Parathyroid adenoma (tissue), 2 donors: ENCODE results near the gene HTR1E.

ENCODE experiments used
- H2AFZ ChIP-seq: fragments of 300-600 bp; sonication (generic); one replicate; pipeline ENCODE4 v1.7.0; 2017; ENCODE audit warnings: antibody characterized with exemption, mild to moderate bottlenecking
- H3K27ac ChIP-seq: fragments of 300-600 bp; sonication (generic); one replicate; pipeline ENCODE4 v1.7.0; 2017
- H3K27me3 ChIP-seq: fragments of 300-600 bp; sonication (generic); one replicate; pipeline ENCODE4 v1.7.0; 2017; ENCODE audit warnings: low read length; ENCODE audit not compliant: control insufficient read depth, insufficient read depth
- H3K36me3 ChIP-seq: fragments of 300-600 bp; sonication (generic); one replicate; pipeline ENCODE4 v1.7.0; 2017; ENCODE audit warnings: low read length; ENCODE audit not compliant: control insufficient read depth, insufficient read depth
- H3K4me1 ChIP-seq: fragments of 300-600 bp; sonication (generic); one replicate; pipeline ENCODE4 v1.7.0; 2017; ENCODE audit warnings: control low read depth
- H3K4me2 ChIP-seq: fragments of 300-600 bp; sonication (generic); one replicate; pipeline ENCODE4 v1.7.0; 2017; ENCODE audit warnings: low read length
- H3K4me3 ChIP-seq: fragments of 300-600 bp; sonication (generic); one replicate; pipeline ENCODE4 v1.7.0; 2017; ENCODE audit warnings: low read depth, low read length
- H3K79me2 ChIP-seq: fragments of 300-600 bp; sonication (generic); one replicate; pipeline ENCODE4 v1.7.0; 2017; ENCODE audit warnings: control low read depth
- H3K9ac ChIP-seq: fragments of 300-600 bp; sonication (generic); one replicate; pipeline ENCODE4 v1.7.0; 2017; ENCODE audit warnings: mild to moderate bottlenecking
- H3K9me3 ChIP-seq: fragments of 300-600 bp; sonication (generic); one replicate; pipeline ENCODE4 v1.7.0; 2017; ENCODE audit warnings: low read length; ENCODE audit not compliant: control insufficient read depth
- TF ChIP-seq, protein P1 (sequence below): fragments of 300-600 bp; sonication (generic); IDR thresholded peaks from one replicate; pipeline ENCODE4 v1.7.0; 2017; ENCODE audit warnings: antibody characterized with exemption, mild to moderate bottlenecking
- donor health status: primary hyperparathyroidism.

HTR1E gene

DNA sequence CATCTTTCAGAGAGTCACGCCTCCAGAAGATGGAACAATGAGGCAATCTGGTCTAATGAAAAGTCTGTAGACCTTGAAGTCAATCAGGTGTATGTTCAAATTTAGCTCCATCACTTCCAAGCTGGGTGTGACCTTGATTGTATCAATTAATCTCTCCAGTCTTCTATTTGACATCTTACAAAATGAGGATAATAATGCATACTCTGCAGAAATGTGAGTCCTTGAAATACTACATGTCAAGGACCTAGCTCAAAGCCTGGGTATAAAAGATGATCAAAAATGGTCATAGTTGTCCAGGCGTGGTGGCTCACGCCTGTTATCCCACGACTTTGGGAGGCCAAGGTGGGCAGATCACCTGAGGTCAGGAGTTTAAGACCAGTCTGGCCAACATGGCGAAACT is 127.8 kb downstream of the HTR1E start:
- Histone ChIP-seq H3K27ac (no peak overlapping the region), H3K9ac (no peak overlapping the region), H3K4me3 (no peak overlapping the region), H3K4me2 (no peak overlapping the region), H2AFZ (no peak overlapping the region), H3K27me3 (no peaks in the 10 kb centered on the region), H3K4me1 (peaks cover 7% of the 10 kb centered on the region), H3K36me3 (no peaks in the 10 kb centered on the region), H3K9me3 (no peaks in the 10 kb centered on the region), H3K79me2 (no peaks in the 10 kb centered on the region)
- TF ChIP-seq, protein P1, sequence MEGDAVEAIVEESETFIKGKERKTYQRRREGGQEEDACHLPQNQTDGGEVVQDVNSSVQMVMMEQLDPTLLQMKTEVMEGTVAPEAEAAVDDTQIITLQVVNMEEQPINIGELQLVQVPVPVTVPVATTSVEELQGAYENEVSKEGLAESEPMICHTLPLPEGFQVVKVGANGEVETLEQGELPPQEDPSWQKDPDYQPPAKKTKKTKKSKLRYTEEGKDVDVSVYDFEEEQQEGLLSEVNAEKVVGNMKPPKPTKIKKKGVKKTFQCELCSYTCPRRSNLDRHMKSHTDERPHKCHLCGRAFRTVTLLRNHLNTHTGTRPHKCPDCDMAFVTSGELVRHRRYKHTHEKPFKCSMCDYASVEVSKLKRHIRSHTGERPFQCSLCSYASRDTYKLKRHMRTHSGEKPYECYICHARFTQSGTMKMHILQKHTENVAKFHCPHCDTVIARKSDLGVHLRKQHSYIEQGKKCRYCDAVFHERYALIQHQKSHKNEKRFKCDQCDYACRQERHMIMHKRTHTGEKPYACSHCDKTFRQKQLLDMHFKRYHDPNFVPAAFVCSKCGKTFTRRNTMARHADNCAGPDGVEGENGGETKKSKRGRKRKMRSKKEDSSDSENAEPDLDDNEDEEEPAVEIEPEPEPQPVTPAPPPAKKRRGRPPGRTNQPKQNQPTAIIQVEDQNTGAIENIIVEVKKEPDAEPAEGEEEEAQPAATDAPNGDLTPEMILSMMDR = no peak
